GM18951 (cell line): ENCODE measurements around the gene NPY2R.

Source experiments
- POLR2A ChIP-seq: IDR thresholded peaks from 4 replicates; pipeline ENCODE4 v1.6.1; 2011; ENCODE audit warnings: mild to moderate bottlenecking; ENCODE audit not compliant: insufficient read length, insufficient read depth; ENCODE audit errors: extremely low read depth
- in situ Hi-C: fragments of 300-500 bp; cut with MboI; formaldehyde crosslinking; loops from one replicate; pipeline ENCODE4 v1.12.0; 2022; ENCODE audit warnings: low sequenced_read_pairs, mixed read lengths, inconsistent platforms; ENCODE audit not compliant: unreplicated experiment

The NPY2R gene

GRCh38 chr4:155227131-155227530 is 18.7 kb downstream of the NPY2R start:
- no peak for TF ChIP-seq POLR2A
- in situ Hi-C loops: no loop called here

- TF ChIP-seq POLR2A: no peak
- in situ Hi-C loops: no loop called here
Observed at GRCh38 chr4:155228713-155229112, 20.3 kb downstream of the NPY2R start.

- no peak for TF ChIP-seq POLR2A
- in situ Hi-C loops: no loop called here
Observed at GRCh38 chr4:155232432-155232831, 24.0 kb downstream of the NPY2R start.

- in situ Hi-C loops: no loop called here
Observed at GRCh38 chr4:155234206-155234605, 25.8 kb downstream of the NPY2R start.

GRCh38 chr4:155237567-155237966 is 29.1 kb downstream of the NPY2R start:
- in situ Hi-C loops: no loop called here
- no peak for TF ChIP-seq POLR2A

More at GRCh38 chr4:155234206-155234605, 25.8 kb downstream of the NPY2R start:
- no peak for TF ChIP-seq POLR2A

- in situ Hi-C loops: no loop called here
- TF ChIP-seq POLR2A: no peak
Observed at GRCh38 chr4:155241225-155241624, 32.8 kb downstream of the NPY2R start.

GRCh38 chr4:155241664-155242063 is 33.2 kb downstream of the NPY2R start:
- in situ Hi-C loops: no loop called here
- TF ChIP-seq POLR2A: no peak

GRCh38 chr4:155245105-155245504 is 36.7 kb downstream of the NPY2R start:
- in situ Hi-C loops: no loop called here
- no peak for TF ChIP-seq POLR2A

GRCh38 chr4:155248002-155248896 is 39.8 kb downstream of the NPY2R start:
- in situ Hi-C loops: no loop called here
- no peak for TF ChIP-seq POLR2A

GRCh38 chr4:155249016-155249566 is 40.7 kb downstream of the NPY2R start:
- no peak for TF ChIP-seq POLR2A
- in situ Hi-C loops: no loop called here

GRCh38 chr4:155252327-155252726 is 43.9 kb downstream of the NPY2R start:
- no peak for TF ChIP-seq POLR2A
- in situ Hi-C loops: no loop called here

- in situ Hi-C loops: no loop called here
- TF ChIP-seq POLR2A: no peak
Observed at GRCh38 chr4:155263480-155263879, 55.0 kb downstream of the NPY2R start.

- in situ Hi-C loops: no loop called here
Observed at GRCh38 chr4:155265113-155265512, 56.7 kb downstream of the NPY2R start.

More at GRCh38 chr4:155265113-155265512, 56.7 kb downstream of the NPY2R start:
- no peak for TF ChIP-seq POLR2A
